AG04449 (cell line): ENCODE measurements around the gene RTN4RL2.

Experiments
- CTCF ChIA-PET: fragments of 350-600 bp; formaldehyde crosslinking; extraction: SDS; loops from one replicate; lab custom pipeline; 2021; ENCODE audit warnings: antibody characterized with exemption; lab: Yijun Ruan, JAX
- POLR2A ChIA-PET: fragments of 400-600, 350-600 bp; formaldehyde crosslinking; extraction: SDS; loops from one replicate; lab custom pipeline; 2020; ENCODE audit warnings: antibody characterized with exemption, inconsistent platforms; lab: Yijun Ruan, JAX
- DNase-seq: peaks from one replicate; pipeline ENCODE4 v3.0.0-alpha.2; 2010; ENCODE audit warnings: low read depth, low spot score
- H3K4me3 ChIP-seq: 2 replicates; pipeline ENCODE4 v1.5.1; 2011; ENCODE audit warnings: low read depth, mild to moderate bottlenecking, control low read depth, low read length
- TF ChIP-seq, protein P1 (sequence below): IDR thresholded peaks from one replicate; pipeline ENCODE4 v1.5.1; 2011; ENCODE audit warnings: mild to moderate bottlenecking, moderate library complexity, low read length, control low read depth, inconsistent platforms; ENCODE audit not compliant: insufficient read depth; ENCODE audit errors: missing control alignments

Gene RTN4RL2

DNA sequence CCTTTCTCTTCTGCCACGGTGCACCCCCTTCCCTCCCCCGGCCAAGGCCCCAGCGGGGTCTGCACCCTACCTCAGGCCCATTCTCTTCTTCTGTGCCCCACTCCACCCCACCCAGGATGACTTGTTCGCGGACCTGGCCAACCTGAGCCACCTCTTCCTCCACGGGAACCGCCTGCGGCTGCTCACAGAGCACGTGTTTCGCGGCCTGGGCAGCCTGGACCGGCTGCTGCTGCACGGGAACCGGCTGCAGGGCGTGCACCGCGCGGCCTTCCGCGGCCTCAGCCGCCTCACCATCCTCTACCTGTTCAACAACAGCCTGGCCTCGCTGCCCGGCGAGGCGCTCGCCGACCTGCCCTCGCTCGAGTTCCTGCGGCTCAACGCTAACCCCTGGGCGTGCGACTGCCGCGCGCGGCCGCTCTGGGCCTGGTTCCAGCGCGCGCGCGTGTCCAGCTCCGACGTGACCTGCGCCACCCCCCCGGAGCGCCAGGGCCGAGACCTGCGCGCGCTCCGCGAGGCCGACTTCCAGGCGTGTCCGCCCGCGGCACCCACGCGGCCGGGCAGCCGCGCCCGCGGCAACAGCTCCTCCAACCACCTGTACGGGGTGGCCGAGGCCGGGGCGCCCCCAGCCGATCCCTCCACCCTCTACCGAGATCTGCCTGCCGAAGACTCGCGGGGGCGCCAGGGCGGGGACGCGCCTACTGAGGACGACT lies 15.9 kb downstream of the RTN4RL2 start:
- no peak for DNase-seq
- H3K4me3 ChIP-seq = no peak overlapping the region
- CTCF ChIA-PET = interaction anchor here (10.4 to 11.0 kb wide), 2 partner anchors 18 to 19 kb away, joined by 140 to 191 read pairs; partner anchors contain the start of gene RTN4RL2
- TF ChIP-seq, protein P1, sequence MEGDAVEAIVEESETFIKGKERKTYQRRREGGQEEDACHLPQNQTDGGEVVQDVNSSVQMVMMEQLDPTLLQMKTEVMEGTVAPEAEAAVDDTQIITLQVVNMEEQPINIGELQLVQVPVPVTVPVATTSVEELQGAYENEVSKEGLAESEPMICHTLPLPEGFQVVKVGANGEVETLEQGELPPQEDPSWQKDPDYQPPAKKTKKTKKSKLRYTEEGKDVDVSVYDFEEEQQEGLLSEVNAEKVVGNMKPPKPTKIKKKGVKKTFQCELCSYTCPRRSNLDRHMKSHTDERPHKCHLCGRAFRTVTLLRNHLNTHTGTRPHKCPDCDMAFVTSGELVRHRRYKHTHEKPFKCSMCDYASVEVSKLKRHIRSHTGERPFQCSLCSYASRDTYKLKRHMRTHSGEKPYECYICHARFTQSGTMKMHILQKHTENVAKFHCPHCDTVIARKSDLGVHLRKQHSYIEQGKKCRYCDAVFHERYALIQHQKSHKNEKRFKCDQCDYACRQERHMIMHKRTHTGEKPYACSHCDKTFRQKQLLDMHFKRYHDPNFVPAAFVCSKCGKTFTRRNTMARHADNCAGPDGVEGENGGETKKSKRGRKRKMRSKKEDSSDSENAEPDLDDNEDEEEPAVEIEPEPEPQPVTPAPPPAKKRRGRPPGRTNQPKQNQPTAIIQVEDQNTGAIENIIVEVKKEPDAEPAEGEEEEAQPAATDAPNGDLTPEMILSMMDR = no peak
- POLR2A ChIA-PET = no interaction called here

DNA sequence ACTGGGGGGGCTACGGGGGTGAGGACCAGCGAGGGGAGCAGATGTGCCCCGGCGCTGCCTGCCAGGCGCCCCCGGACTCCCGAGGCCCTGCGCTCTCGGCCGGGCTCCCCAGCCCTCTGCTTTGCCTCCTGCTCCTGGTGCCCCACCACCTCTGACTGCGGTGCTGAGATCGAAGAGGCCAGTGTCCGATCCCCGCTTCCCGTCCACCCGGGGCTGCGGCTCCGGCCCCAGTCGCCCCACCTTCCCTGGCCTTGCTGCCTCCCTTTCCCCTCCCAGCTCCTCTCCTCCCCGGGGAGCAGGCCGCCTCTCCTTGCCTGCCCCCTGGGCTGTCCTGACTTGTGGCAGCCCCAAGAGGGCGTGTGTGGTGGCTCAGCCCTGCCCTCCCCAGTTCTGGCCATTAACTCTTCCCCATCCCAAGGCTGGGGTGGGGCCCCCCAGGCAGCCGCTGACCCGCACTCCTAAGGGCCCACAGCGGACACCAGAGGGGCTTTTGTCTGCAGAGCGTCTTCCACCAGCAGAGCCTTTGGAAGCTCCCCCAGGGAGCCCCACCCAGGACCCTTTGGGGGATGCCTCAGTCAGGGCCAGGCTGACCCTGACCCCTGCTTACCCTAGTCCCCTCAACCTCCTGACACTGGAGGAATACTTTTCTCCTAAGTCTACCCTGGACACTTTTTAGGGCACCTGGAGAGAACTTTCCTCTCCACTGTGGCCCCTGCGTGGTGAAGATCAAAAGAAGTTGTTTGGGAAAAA lies 16.6 kb downstream of the RTN4RL2 start:
- POLR2A ChIA-PET = no interaction called here

DNA sequence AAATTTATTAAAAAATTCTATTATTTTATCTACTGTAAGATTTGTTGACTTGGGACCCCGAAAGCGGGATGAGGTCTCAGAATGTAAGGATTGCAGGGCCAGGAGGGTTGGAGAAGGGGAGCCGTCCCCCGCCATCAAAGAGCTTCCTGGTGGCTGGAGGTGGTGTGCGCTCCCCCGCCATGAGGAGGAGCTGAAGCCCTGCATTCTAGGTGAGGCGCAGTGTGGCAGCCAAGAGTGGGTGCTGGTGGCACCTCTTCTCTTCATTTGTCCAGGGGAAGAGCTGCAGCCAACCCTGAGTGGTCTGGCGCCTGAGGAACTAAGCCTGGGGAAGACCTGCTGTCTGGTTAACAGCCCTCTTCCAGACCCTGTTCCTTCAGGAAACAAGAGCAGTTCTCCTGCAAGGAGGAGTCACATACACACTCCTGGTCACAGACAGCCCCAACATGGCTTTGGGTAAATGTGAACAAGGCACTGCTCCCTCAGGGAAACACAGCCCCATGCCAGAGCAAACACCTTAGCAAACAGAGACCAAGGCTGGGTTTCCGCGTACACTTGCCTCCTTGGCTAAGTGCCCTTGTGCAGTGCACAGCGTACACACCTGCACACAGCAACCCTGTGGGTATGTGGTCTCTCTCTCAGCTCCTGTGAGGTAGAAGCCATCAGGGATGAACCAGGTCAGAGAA lies 17.3 kb downstream of the RTN4RL2 start:
- TF ChIP-seq, protein P1 = no peak
- H3K4me3 ChIP-seq = no peak overlapping the region
- POLR2A ChIA-PET = no interaction called here
- DNase-seq = no peak
- CTCF ChIA-PET = interaction anchor here (1.5 to 11.0 kb wide), 7 partner anchors 10 to 132 kb away, joined by 3 to 191 read pairs (median 18); partner anchors contain the start of gene RTN4RL2

More for the DNA sequence above, 16.6 kb downstream of the RTN4RL2 start:
- TF ChIP-seq, protein P1 = peak; percentile 22
- CTCF ChIA-PET = interaction anchor here (1.5 to 11.0 kb wide), 5 partner anchors 13 to 124 kb away, joined by 4 to 191 read pairs (median 18); partner anchors contain the start of gene RTN4RL2
- no peak for DNase-seq
- H3K4me3 ChIP-seq = no peak overlapping the region

DNA sequence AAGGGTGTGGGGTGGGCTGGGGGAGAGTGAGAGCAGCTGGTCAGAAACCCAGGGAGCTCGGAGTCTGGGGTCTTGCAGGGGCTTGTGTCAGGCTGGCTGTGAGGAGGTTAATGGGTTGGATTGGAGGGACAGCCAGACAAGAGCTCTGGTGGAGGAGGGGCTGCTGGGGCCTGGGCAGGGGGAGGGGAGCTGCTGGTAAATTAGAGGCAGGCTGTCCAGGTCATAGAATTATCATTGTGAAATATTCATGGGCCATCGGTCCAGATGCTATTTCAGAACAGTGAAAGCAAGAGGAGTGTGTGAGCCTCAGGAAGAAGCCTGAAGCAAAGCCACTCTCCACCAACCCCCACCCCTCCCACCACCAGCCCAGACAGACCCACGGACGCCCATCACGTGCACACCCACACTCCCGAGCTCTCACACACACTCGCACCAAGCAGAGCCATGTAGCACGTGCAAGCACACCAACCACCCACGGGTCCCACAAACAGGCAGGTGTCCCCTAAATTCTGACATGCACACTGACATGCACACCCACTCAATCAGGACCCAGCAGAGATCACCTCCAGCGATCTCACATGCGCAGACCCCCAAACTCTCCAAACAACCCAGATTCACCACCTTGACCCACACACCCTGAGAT lies 18.8 kb downstream of the RTN4RL2 start:
- CTCF ChIA-PET = interaction anchor here (1.0 to 11.0 kb wide), 7 partner anchors 9 to 162 kb away, joined by 3 to 191 read pairs (median 18); partner anchors contain the start of gene RTN4RL2
- POLR2A ChIA-PET = interaction anchor here (0.6 kb wide), 1 partner anchor 18 kb away, joined by 3 read pairs; no protein-coding TSS in a partner anchor
- TF ChIP-seq, protein P1 = no peak
- H3K4me3 ChIP-seq = no peak overlapping the region
- DNase-seq = no peak

DNA sequence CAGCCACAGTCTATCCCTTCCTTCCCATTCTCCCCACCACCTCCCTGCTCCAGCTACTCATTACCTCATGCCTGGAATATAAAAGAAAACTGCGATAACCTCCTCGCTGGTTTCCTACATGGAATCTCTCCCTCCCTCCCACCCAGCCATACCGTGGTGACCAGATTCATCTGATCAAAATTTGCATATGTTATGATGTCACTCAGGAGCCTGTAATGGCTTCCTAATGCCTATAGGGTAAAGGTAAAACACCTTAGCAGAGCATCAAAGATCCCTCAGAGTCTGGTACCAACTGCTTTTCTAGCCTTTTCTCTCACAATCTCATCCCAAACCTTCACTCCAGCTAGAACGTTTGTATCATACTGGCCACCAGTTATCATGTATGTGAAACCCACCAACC lies 19.6 kb downstream of the RTN4RL2 start:
- H3K4me3 ChIP-seq = no peak overlapping the region
- ChIA-PET CTCF (interaction anchor here (1.0 to 11.0 kb wide), 6 partner anchors 15 to 134 kb away, joined by 3 to 191 read pairs (median 48); partner anchors contain the start of genes RTN4RL2 and SLC43A1), POLR2A (no interaction called here)
- TF ChIP-seq, protein P1 = no peak
- no peak for DNase-seq
